ENCODE measurements around the gene ACAN. TPM values are rescaled to one million over a fixed set of nuclear protein-coding genes. Genes with fewer than 3 reads are reported as not detected.
A peak's percentile ranks its signal among the peaks of the same experiment; 100 is the strongest.

The ACAN gene
- total and polyA plus RNA-seq, 9 of the 15 experiments (the other 6 are each of a cell fraction or from before 2014, with no cell fraction given): not detected

DNA sequence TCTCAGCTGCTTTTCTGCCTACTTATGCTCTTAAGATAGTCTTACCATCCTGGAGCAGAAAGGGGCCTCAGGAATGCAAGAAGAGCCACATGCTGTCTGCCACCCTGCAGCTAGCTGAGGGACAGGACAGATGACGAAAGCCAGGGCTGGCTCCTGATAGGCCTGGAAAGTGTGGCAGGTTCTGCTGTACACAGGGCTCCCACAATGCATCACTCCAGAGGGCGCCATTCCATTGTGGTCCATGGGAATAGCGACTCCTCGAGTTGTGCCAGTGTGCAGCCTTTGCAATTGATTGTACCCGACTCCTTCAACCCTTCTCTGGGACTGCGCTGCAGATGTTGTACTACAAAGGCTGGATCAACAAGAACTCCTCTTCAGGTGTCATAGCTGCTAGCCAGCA is 11.2 kb downstream of the ACAN start (continued):
- TF ChIP-seq, protein P1, sequence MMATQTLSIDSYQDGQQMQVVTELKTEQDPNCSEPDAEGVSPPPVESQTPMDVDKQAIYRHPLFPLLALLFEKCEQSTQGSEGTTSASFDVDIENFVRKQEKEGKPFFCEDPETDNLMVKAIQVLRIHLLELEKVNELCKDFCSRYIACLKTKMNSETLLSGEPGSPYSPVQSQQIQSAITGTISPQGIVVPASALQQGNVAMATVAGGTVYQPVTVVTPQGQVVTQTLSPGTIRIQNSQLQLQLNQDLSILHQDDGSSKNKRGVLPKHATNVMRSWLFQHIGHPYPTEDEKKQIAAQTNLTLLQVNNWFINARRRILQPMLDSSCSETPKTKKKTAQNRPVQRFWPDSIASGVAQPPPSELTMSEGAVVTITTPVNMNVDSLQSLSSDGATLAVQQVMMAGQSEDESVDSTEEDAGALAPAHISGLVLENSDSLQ (IDR thresholded peaks at IDR 0.05): peak; percentile 45; the same call in 1 of the 2 replicates
- TF ChIP-seq, protein P2, sequence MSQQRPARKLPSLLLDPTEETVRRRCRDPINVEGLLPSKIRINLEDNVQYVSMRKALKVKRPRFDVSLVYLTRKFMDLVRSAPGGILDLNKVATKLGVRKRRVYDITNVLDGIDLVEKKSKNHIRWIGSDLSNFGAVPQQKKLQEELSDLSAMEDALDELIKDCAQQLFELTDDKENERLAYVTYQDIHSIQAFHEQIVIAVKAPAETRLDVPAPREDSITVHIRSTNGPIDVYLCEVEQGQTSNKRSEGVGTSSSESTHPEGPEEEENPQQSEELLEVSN (IDR thresholded peaks at IDR 0.05; ENCODE audit: borderline replicate concordance in 1 of 2, extremely low read depth in 1 of 2, insufficient read depth in 1 of 2, insufficient read length in 1 of 2, low read depth in 1 of 2, low read length in 1 of 2, poor library complexity in 1 of 2, severe bottlenecking in 1 of 2): peak; percentile 41 to 46
- TF ChIP-seq RCOR1 (IDR thresholded peaks at IDR 0.05; ENCODE audit: borderline replicate concordance in 1 of 2, low read depth in 2 of 2, low read length in 2 of 2): 0 out of 4 replicates have a peak, but pooled peaks of 1 of the 2 experiments have one; percentile 20
- peak in 1 of 2 experiments; percentile 24; a peak in 2 of 4 replicates for TF ChIP-seq RAD21 (CRISPR knock-in tag; conservative IDR thresholded peaks at IDR 0.05 in 1 of 2, IDR thresholded peaks at IDR 0.05 in 1 of 2)
- peak; percentile 49; the same call in 1 of the 2 replicates for TF ChIP-seq MYC (IDR thresholded peaks at IDR 0.05; ENCODE audit: low read depth, low read length)
- no peak for TF ChIP-seq MYC (CRISPR knock-in tag; IDR thresholded peaks at IDR 0.05; ENCODE audit: borderline replicate concordance, low read depth)
- TF ChIP-seq, protein P3, sequence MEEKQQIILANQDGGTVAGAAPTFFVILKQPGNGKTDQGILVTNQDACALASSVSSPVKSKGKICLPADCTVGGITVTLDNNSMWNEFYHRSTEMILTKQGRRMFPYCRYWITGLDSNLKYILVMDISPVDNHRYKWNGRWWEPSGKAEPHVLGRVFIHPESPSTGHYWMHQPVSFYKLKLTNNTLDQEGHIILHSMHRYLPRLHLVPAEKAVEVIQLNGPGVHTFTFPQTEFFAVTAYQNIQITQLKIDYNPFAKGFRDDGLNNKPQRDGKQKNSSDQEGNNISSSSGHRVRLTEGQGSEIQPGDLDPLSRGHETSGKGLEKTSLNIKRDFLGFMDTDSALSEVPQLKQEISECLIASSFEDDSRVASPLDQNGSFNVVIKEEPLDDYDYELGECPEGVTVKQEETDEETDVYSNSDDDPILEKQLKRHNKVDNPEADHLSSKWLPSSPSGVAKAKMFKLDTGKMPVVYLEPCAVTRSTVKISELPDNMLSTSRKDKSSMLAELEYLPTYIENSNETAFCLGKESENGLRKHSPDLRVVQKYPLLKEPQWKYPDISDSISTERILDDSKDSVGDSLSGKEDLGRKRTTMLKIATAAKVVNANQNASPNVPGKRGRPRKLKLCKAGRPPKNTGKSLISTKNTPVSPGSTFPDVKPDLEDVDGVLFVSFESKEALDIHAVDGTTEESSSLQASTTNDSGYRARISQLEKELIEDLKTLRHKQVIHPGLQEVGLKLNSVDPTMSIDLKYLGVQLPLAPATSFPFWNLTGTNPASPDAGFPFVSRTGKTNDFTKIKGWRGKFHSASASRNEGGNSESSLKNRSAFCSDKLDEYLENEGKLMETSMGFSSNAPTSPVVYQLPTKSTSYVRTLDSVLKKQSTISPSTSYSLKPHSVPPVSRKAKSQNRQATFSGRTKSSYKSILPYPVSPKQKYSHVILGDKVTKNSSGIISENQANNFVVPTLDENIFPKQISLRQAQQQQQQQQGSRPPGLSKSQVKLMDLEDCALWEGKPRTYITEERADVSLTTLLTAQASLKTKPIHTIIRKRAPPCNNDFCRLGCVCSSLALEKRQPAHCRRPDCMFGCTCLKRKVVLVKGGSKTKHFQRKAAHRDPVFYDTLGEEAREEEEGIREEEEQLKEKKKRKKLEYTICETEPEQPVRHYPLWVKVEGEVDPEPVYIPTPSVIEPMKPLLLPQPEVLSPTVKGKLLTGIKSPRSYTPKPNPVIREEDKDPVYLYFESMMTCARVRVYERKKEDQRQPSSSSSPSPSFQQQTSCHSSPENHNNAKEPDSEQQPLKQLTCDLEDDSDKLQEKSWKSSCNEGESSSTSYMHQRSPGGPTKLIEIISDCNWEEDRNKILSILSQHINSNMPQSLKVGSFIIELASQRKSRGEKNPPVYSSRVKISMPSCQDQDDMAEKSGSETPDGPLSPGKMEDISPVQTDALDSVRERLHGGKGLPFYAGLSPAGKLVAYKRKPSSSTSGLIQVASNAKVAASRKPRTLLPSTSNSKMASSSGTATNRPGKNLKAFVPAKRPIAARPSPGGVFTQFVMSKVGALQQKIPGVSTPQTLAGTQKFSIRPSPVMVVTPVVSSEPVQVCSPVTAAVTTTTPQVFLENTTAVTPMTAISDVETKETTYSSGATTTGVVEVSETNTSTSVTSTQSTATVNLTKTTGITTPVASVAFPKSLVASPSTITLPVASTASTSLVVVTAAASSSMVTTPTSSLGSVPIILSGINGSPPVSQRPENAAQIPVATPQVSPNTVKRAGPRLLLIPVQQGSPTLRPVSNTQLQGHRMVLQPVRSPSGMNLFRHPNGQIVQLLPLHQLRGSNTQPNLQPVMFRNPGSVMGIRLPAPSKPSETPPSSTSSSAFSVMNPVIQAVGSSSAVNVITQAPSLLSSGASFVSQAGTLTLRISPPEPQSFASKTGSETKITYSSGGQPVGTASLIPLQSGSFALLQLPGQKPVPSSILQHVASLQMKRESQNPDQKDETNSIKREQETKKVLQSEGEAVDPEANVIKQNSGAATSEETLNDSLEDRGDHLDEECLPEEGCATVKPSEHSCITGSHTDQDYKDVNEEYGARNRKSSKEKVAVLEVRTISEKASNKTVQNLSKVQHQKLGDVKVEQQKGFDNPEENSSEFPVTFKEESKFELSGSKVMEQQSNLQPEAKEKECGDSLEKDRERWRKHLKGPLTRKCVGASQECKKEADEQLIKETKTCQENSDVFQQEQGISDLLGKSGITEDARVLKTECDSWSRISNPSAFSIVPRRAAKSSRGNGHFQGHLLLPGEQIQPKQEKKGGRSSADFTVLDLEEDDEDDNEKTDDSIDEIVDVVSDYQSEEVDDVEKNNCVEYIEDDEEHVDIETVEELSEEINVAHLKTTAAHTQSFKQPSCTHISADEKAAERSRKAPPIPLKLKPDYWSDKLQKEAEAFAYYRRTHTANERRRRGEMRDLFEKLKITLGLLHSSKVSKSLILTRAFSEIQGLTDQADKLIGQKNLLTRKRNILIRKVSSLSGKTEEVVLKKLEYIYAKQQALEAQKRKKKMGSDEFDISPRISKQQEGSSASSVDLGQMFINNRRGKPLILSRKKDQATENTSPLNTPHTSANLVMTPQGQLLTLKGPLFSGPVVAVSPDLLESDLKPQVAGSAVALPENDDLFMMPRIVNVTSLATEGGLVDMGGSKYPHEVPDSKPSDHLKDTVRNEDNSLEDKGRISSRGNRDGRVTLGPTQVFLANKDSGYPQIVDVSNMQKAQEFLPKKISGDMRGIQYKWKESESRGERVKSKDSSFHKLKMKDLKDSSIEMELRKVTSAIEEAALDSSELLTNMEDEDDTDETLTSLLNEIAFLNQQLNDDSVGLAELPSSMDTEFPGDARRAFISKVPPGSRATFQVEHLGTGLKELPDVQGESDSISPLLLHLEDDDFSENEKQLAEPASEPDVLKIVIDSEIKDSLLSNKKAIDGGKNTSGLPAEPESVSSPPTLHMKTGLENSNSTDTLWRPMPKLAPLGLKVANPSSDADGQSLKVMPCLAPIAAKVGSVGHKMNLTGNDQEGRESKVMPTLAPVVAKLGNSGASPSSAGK (IDR thresholded peaks at IDR 0.05): peak; percentile 65
- TF ChIP-seq L3MBTL2 (IDR thresholded peaks at IDR 0.05): peak; percentile 80
- TF ChIP-seq ZNF143 (CRISPR knock-in tag; IDR thresholded peaks at IDR 0.05): peak; percentile 65
- TF ChIP-seq ATF1 (CRISPR knock-in tag; IDR thresholded peaks at IDR 0.05): no peak
- TF ChIP-seq ATF1 (tag; IDR thresholded peaks at IDR 0.05): peak; percentile 49; the same call in 1 of the 2 replicates

Data from K562 (cell line).